Activated CD8-positive, alpha-beta T cell treated with anti-CD3 and anti-CD28 coated beads for 36 hours (primary cell): ENCODE measurements around the gene FTSJ1. TPM values are rescaled to one million over a fixed set of nuclear protein-coding genes. Genes with fewer than 3 reads are reported as not detected.
A peak's percentile ranks its signal among the peaks of the same experiment; 100 is the strongest.

Experiments
- ATAC-seq: fragments of 200-7000 bp; cut with Tn5 transposase; one replicate; pipeline ENCODE4 v1.10.0; 2021; ENCODE audit warnings: mild to moderate bottlenecking, moderate library complexity
- CTCF ChIA-PET: fragments of 350-600 bp; sonication (Branson Sonifier 250); formaldehyde crosslinking; loops from one replicate; lab custom pipeline; 2021; ENCODE audit warnings: antibody characterized with exemption; lab: Charles Lee
- POLR2A ChIA-PET: fragments of 350-600 bp; sonication (Branson Sonifier 250); formaldehyde crosslinking; loops from one replicate; lab custom pipeline; 2021; ENCODE audit warnings: antibody characterized with exemption; lab: Charles Lee
- DNase-seq: peaks from one replicate; pipeline ENCODE4 v3.0.0-alpha.2; 2020
- H3K27ac Mint-ChIP-seq: one replicate; pipeline ENCODE4 v1.8.0; 2021; ENCODE audit warnings: mild to moderate bottlenecking, mixed read lengths
- H3K27me3 Mint-ChIP-seq: one replicate; pipeline ENCODE4 v1.8.0; 2021; ENCODE audit warnings: mixed read lengths
- H3K36me3 Mint-ChIP-seq: one replicate; pipeline ENCODE4 v1.8.0; 2021; ENCODE audit warnings: low read depth, mixed read lengths
- H3K4me1 Mint-ChIP-seq: one replicate; pipeline ENCODE4 v1.8.0; 2021; ENCODE audit warnings: low read depth, mixed read lengths
- H3K4me3 Mint-ChIP-seq: one replicate; pipeline ENCODE4 v1.8.0; 2021; ENCODE audit warnings: mild to moderate bottlenecking, moderate library complexity, mixed read lengths
- H3K9me3 Mint-ChIP-seq: one replicate; pipeline ENCODE4 v1.8.0; 2021; ENCODE audit warnings: mixed read lengths
- CTCF ChIP-seq: fragments of 200-600 bp; IDR thresholded peaks from one replicate; pipeline ENCODE4 v1.8.0; 2022; ENCODE audit warnings: antibody characterized with exemption, mild to moderate bottlenecking
- intact Hi-C: fragments of 100-400 bp; cut with micrococcal nuclease; formaldehyde crosslinking; loops from one replicate; pipeline ENCODE4 v1.10.0; 2022
- total RNA-seq, 2 experiments: library from RNA; stranded (reverse); gene quantifications; one replicate each; pipeline ENCODE4 v1.2.3, GENCODE V29; 2021

Gene FTSJ1
- total RNA-seq, 2 experiments from 2014 or later: 73.3 to 82.9 TPM

DNA sequence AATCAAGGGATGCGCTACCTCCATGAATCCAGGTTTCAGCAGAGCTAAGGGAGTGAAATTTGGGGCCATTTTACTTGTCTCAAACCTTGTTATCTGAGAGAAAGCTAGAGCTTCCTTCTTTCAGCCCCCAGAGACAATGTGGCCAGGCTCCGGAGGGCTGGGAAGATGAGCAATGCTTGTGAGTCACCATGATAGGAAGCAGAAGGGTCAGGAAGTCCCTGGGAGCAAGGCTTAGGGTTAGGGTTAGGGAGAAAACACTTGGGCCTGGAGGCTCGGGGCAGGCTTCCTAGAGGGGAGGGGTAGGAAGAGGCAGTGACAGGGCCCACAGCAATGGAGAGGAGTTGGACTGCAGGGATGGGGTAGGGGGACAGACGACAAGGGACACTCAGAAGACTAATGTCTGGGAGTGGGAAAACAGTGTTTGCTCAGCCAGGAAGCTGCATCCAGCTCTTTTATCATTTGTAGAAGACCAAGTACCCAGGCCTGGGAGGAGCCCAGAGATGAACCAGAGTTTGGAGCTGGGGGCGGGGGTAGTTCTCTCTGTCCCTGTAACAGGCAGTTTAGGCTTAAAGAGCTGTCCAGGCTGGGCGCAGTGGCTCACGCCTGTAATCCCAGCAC, 16.4 kb downstream of the FTSJ1 start:
- no peak for ATAC-seq
- no peak overlapping the region for H3K4me3 Mint-ChIP-seq
- no peak for TF ChIP-seq CTCF
- no peak overlapping the region for H3K27ac Mint-ChIP-seq
- no peak for DNase-seq
- no peaks in the 10 kb centered on the region for H3K4me1 Mint-ChIP-seq
- intact Hi-C loops: no loop called here
- POLR2A ChIA-PET: interaction anchor here (1.2 kb wide), 1 partner anchor 82 kb away, joined by 3 read pairs; the partner anchor contains the start of gene RBM3
- H3K9me3 Mint-ChIP-seq: no peaks in the 10 kb centered on the region
- no peaks in the 10 kb centered on the region for H3K27me3 Mint-ChIP-seq
- H3K36me3 Mint-ChIP-seq: peaks cover under 1% of the 10 kb centered on the region
- CTCF ChIA-PET: interaction anchor here (0.9 to 2.5 kb wide), 3 partner anchors 12 to 18 kb away, joined by 3 to 6 read pairs (median 3); no protein-coding TSS in a partner anchor

GRCh38 chrX:48493890-48494364, 17.9 kb downstream of the FTSJ1 start:
- POLR2A ChIA-PET: no interaction called here

GRCh38 chrX:48496660-48497059, 20.7 kb downstream of the FTSJ1 start:
- POLR2A ChIA-PET: interaction anchor here (0.6 kb wide), 1 partner anchor 28 kb away, joined by 3 read pairs; no protein-coding TSS in a partner anchor
- intact Hi-C loops: no loop called here
- Mint-ChIP-seq H3K9me3 (no peaks in the 10 kb centered on the region), H3K36me3 (no peaks in the 10 kb centered on the region), H3K27ac (no peak overlapping the region), H3K4me1 (no peaks in the 10 kb centered on the region), H3K27me3 (no peaks in the 10 kb centered on the region), H3K4me3 (no peak overlapping the region)
- TF ChIP-seq CTCF: no peak
- DNase-seq: no peak
- ATAC-seq: no peak
- CTCF ChIA-PET: no interaction called here

More at GRCh38 chrX:48493890-48494364, 17.9 kb downstream of the FTSJ1 start:
- intact Hi-C loops: no loop called here
- DNase-seq (peak; percentile 41), ATAC-seq (peak; percentile 30)
- H3K27ac Mint-ChIP-seq: no peak overlapping the region
- no peak for TF ChIP-seq CTCF
- CTCF ChIA-PET: interaction anchor here (1.1 to 2.5 kb wide), 3 partner anchors 14 to 410 kb away, joined by 3 to 6 read pairs (median 3); no protein-coding TSS in a partner anchor
- H3K9me3 Mint-ChIP-seq: no peaks in the 10 kb centered on the region
- no peak overlapping the region for H3K4me3 Mint-ChIP-seq
- H3K27me3 Mint-ChIP-seq: no peaks in the 10 kb centered on the region
- no peaks in the 10 kb centered on the region for H3K36me3 Mint-ChIP-seq
- H3K4me1 Mint-ChIP-seq: no peaks in the 10 kb centered on the region

DNA sequence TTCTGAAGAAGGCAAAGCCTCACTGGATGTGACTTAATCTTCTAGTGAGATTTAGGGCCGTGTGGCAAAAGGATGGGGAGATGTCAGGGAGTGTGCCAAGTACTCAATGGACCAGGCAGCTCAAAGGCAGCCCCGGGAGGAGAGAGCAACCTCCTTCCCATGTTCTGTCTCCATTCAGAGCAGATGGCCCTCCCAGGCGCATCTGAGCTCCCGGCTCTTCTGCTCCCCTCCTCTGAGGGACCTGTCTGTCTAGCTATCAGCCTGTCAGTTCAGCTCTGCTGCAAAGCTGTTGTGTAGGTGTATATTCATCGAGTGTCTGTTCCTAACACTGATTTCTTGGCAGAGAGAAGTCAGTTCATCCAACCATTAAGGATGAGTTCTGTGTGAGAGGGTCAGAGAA, 21.9 kb downstream of the FTSJ1 start:
- ChIA-PET POLR2A (no interaction called here), CTCF (no interaction called here)
- DNase-seq (no peak), ATAC-seq (no peak)
- Mint-ChIP-seq H3K27ac (no peak overlapping the region), H3K36me3 (no peaks in the 10 kb centered on the region), H3K27me3 (no peaks in the 10 kb centered on the region), H3K9me3 (no peaks in the 10 kb centered on the region), H3K4me3 (no peak overlapping the region), H3K4me1 (no peaks in the 10 kb centered on the region)
- intact Hi-C loops: no loop called here
- no peak for TF ChIP-seq CTCF

DNA sequence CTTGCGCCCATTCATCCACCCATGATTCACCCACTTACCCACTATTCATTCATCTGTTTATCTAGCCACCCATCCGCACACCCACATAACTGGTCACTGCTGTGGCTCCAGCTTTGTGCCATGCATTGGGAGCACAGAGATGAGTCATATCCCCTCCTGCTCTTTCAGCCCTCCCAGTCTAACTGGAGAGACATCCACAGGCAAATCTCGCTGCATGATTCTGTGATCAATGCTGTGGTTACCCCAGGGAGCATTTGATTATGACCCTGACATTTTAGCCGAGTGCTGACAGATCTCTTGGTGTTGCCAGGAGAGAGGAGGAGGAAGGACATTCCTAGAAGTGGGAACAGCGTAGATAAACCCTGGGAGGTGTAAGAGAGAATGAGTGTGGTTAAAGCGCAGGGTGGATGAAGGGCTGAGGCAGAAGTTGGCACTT, 22.4 kb downstream of the FTSJ1 start:
- H3K27ac Mint-ChIP-seq: no peak overlapping the region
- no peak for TF ChIP-seq CTCF
- ChIA-PET CTCF (no interaction called here), POLR2A (no interaction called here)
- ATAC-seq: no peak
- H3K27me3 Mint-ChIP-seq: no peaks in the 10 kb centered on the region
- no peak for DNase-seq
- no peaks in the 10 kb centered on the region for H3K9me3 Mint-ChIP-seq
- no peaks in the 10 kb centered on the region for H3K36me3 Mint-ChIP-seq
- no peak overlapping the region for H3K4me3 Mint-ChIP-seq
- H3K4me1 Mint-ChIP-seq: no peaks in the 10 kb centered on the region
- intact Hi-C loops: no loop called here
